Stromal cell of bone marrow (primary cell): ENCODE measurements around the gene SLC34A1.
"Not testable (repeated sequence)": the region's sequence is repeated elsewhere in the genome, so short reads cannot be mapped to it uniquely, and the experiment has no call there.

Source experiments
- DNase-seq: peaks from one replicate; pipeline ENCODE4 v3.0.0-alpha.2; 2012; ENCODE audit warnings: low read depth

Gene SLC34A1

GRCh38 chr5:177410575-177410974 is 26.3 kb downstream of the SLC34A1 start:
- DNase-seq, result no peak

- no peak for DNase-seq
These were observed 28.5 kb downstream of the SLC34A1 start for GRCh38 chr5:177412603-177413233.

GRCh38 chr5:177414481-177414880 is 30.2 kb downstream of the SLC34A1 start:
- DNase-seq, result no peak

- DNase-seq, result not testable (repeated sequence)
These were observed 32.8 kb downstream of the SLC34A1 start for GRCh38 chr5:177417081-177417480.

- DNase-seq, result no peak
These were observed 34.8 kb downstream of the SLC34A1 start for GRCh38 chr5:177419046-177419445.

- DNase-seq, result not testable (repeated sequence)
These were observed 36.2 kb downstream of the SLC34A1 start for GRCh38 chr5:177420472-177420871.

GRCh38 chr5:177421062-177421798 is 37.0 kb downstream of the SLC34A1 start:
- DNase-seq, result no peak

- no peak for DNase-seq
These were observed 39.4 kb downstream of the SLC34A1 start for GRCh38 chr5:177423671-177424070.

- DNase-seq, result no peak
These were observed 41.1 kb downstream of the SLC34A1 start for GRCh38 chr5:177425196-177425800.

- peak; percentile 100 for DNase-seq
These were observed 41.7 kb downstream of the SLC34A1 start for GRCh38 chr5:177425801-177426565.

- DNase-seq, result no peak
These were observed 42.5 kb downstream of the SLC34A1 start, which contains the start of gene GRK6 for GRCh38 chr5:177426566-177427210. Gene GRK6, plus strand, starts transcription at chr5:177426676. Its CDS starts 170 bp downstream, at chr5:177426846.

GRCh38 chr5:177427211-177427822 is 43.1 kb downstream of the SLC34A1 start:
- DNase-seq, result no peak

GRCh38 chr5:177427919-177428573 is 43.8 kb downstream of the SLC34A1 start:
- no peak for DNase-seq

GRCh38 chr5:177428574-177429217 is 44.5 kb downstream of the SLC34A1 start:
- no peak for DNase-seq

- no peak for DNase-seq
These were observed 45.2 kb downstream of the SLC34A1 start for GRCh38 chr5:177429248-177430040.

- no peak for DNase-seq
These were observed 46.1 kb downstream of the SLC34A1 start for GRCh38 chr5:177430140-177430951.

GRCh38 chr5:177430972-177431316 is 46.7 kb downstream of the SLC34A1 start:
- no peak for DNase-seq

GRCh38 chr5:177431317-177432142 is 47.3 kb downstream of the SLC34A1 start:
- no peak for DNase-seq
